ENCODE data around the gene SMIM7.

SMIM7 gene

GRCh38 chr19:16645140-16645539, 14.8 kb downstream of the SMIM7 start:
- H3K79me2 ChIP-seq (ENCODE audit: control insufficient read depth, low read length) = peaks cover 85% of the 10 kb centered on the region
- no peaks in the 10 kb centered on the region for H3K9me3 ChIP-seq (ENCODE audit: control insufficient read depth, insufficient read depth, low read length)
- H3K9me2 ChIP-seq (replicated peaks; ENCODE audit: control insufficient read depth, low read length) = no peaks in the 10 kb centered on the region
- H4K20me1 ChIP-seq (ENCODE audit: control insufficient read depth, insufficient read depth, low read depth, low read length) = 0 out of 2 replicates have a peak, but pooled peaks cover 3% of the 10 kb centered on the region
- H3K4me1 ChIP-seq (ENCODE audit: control insufficient read depth, low read length) = no peaks in the 10 kb centered on the region
- H3K4me2 ChIP-seq (ENCODE audit: low read length) = no peak overlapping the region
- no peak overlapping the region for H3K4me3 ChIP-seq (ENCODE audit: low read length)
- H3K27me3 ChIP-seq (ENCODE audit: control insufficient read depth, low read length) = no peaks in the 10 kb centered on the region
- H3F3A ChIP-seq (ENCODE audit: control insufficient read depth, insufficient read depth) = peaks cover 2% of the 10 kb centered on the region; the same call in 1 of the 2 replicates
- no peak overlapping the region for H3K27ac ChIP-seq (ENCODE audit: low read depth, low read length)
- H3K36me3 ChIP-seq (ENCODE audit: control insufficient read depth, low read length) = peaks cover 88% of the 10 kb centered on the region
- TF ChIP-seq EZH2phosphoT487 (IDR thresholded peaks at IDR 0.05; ENCODE audit: borderline replicate concordance, low read length) (no peak), CTCF (IDR thresholded peaks at IDR 0.05; ENCODE audit: low read depth, low read length, poor library complexity, severe bottlenecking) (no peak)

- Histone ChIP-seq H3K9me3 (ENCODE audit: control insufficient read depth, insufficient read depth, low read length) (no peaks in the 10 kb centered on the region), H3K4me2 (ENCODE audit: low read length) (no peak overlapping the region), H4K20me1 (ENCODE audit: control insufficient read depth, insufficient read depth, low read depth, low read length) (0 out of 2 replicates have a peak, but pooled peaks cover 3% of the 10 kb centered on the region), H3K79me2 (ENCODE audit: control insufficient read depth, low read length) (peaks cover 92% of the 10 kb centered on the region), H3F3A (ENCODE audit: control insufficient read depth, insufficient read depth) (no peaks in the 10 kb centered on the region; the same call in 1 of the 2 replicates), H3K27ac (ENCODE audit: low read depth, low read length) (no peak overlapping the region), H3K27me3 (ENCODE audit: control insufficient read depth, low read length) (no peaks in the 10 kb centered on the region), H3K9me2 (replicated peaks; ENCODE audit: control insufficient read depth, low read length) (no peaks in the 10 kb centered on the region), H3K4me1 (ENCODE audit: control insufficient read depth, low read length) (peaks cover 3% of the 10 kb centered on the region; the same call in 1 of the 2 replicates), H3K36me3 (ENCODE audit: control insufficient read depth, low read length) (peaks cover 83% of the 10 kb centered on the region), H3K4me3 (ENCODE audit: low read length) (no peak overlapping the region)
- TF ChIP-seq EZH2phosphoT487 (IDR thresholded peaks at IDR 0.05; ENCODE audit: borderline replicate concordance, low read length) = no peak
- TF ChIP-seq CTCF (IDR thresholded peaks at IDR 0.05; ENCODE audit: low read depth, low read length, poor library complexity, severe bottlenecking) = no peak
Measured at GRCh38 chr19:16641695-16642094, 18.2 kb downstream of the SMIM7 start.

- 0 out of 2 replicates have a peak, but pooled peaks cover 3% of the 10 kb centered on the region for H4K20me1 ChIP-seq (ENCODE audit: control insufficient read depth, insufficient read depth, low read depth, low read length)
- peaks cover 3% of the 10 kb centered on the region; the same call in 1 of the 2 replicates for H3K4me1 ChIP-seq (ENCODE audit: control insufficient read depth, low read length)
- TF ChIP-seq CTCF (IDR thresholded peaks at IDR 0.05; ENCODE audit: low read depth, low read length, poor library complexity, severe bottlenecking) = no peak
- no peak for TF ChIP-seq EZH2phosphoT487 (IDR thresholded peaks at IDR 0.05; ENCODE audit: borderline replicate concordance, low read length)
- no peaks in the 10 kb centered on the region for H3K9me3 ChIP-seq (ENCODE audit: control insufficient read depth, insufficient read depth, low read length)
- H3K4me3 ChIP-seq (ENCODE audit: low read length) = no peak overlapping the region
- H3F3A ChIP-seq (ENCODE audit: control insufficient read depth, insufficient read depth) = no peaks in the 10 kb centered on the region
- H3K79me2 ChIP-seq (ENCODE audit: control insufficient read depth, low read length) = peaks cover 92% of the 10 kb centered on the region
- H3K4me2 ChIP-seq (ENCODE audit: low read length) = no peak overlapping the region
- no peaks in the 10 kb centered on the region for H3K27me3 ChIP-seq (ENCODE audit: control insufficient read depth, low read length)
- H3K27ac ChIP-seq (ENCODE audit: low read depth, low read length) = no peak overlapping the region
- no peaks in the 10 kb centered on the region for H3K9me2 ChIP-seq (replicated peaks; ENCODE audit: control insufficient read depth, low read length)
- H3K36me3 ChIP-seq (ENCODE audit: control insufficient read depth, low read length) = peaks cover 78% of the 10 kb centered on the region
Measured at GRCh38 chr19:16640951-16641350, 19.0 kb downstream of the SMIM7 start.
